ENCODE measurements around the gene CELF5.
"Not testable (repeated sequence)": the region's sequence is repeated elsewhere in the genome, so short reads cannot be mapped to it uniquely, and the experiment has no call there.

Gene CELF5

DNA sequence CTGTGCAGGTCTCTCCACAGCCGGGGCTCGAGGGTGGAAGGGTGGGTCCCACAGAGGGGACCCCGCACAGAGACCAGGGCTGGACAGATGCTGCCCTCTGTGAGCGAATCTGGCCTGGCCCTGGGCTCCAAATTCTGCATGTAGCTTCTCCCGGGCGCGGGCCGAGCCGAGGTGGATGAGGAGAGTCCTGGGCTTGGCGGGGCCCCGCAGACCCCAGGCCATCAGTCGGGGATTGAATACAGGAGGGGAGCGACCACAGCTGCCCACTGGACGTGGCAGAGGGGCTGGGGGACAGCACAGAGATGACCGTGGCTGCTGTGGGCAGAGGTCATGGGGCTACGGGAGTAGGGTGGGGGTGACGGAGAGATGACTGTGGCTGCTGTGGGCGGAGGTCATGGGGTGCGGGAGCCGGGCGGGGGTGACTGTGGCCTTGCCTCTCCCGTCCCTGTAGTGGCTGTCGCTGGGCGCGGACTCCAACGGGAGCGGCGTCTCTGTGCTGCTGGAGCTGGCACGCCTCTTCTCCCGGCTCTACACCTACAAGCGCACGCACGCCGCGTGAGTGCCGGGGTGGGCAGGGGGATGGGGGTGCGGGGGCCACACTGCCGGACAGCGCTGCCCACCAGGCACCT lies 23.3 kb upstream of the CELF5 start:
- TF ChIP-seq, protein P1, sequence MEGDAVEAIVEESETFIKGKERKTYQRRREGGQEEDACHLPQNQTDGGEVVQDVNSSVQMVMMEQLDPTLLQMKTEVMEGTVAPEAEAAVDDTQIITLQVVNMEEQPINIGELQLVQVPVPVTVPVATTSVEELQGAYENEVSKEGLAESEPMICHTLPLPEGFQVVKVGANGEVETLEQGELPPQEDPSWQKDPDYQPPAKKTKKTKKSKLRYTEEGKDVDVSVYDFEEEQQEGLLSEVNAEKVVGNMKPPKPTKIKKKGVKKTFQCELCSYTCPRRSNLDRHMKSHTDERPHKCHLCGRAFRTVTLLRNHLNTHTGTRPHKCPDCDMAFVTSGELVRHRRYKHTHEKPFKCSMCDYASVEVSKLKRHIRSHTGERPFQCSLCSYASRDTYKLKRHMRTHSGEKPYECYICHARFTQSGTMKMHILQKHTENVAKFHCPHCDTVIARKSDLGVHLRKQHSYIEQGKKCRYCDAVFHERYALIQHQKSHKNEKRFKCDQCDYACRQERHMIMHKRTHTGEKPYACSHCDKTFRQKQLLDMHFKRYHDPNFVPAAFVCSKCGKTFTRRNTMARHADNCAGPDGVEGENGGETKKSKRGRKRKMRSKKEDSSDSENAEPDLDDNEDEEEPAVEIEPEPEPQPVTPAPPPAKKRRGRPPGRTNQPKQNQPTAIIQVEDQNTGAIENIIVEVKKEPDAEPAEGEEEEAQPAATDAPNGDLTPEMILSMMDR (IDR thresholded peaks at IDR 0.05; ENCODE audit: low read depth, low read length), result no peak
- Histone ChIP-seq H3K9me3 (ENCODE audit: severe bottlenecking) (no peaks in the 10 kb centered on the region), H3K36me3 (peaks cover 30% of the 10 kb centered on the region), H3K27ac (no peak overlapping the region), H3K27me3 (ENCODE audit: insufficient read depth, low read depth, severe bottlenecking) (no peaks in the 10 kb centered on the region), H3K4me3 (ENCODE audit: low read depth, low read length) (no peak overlapping the region)
- DNase-seq, result no peak

DNA sequence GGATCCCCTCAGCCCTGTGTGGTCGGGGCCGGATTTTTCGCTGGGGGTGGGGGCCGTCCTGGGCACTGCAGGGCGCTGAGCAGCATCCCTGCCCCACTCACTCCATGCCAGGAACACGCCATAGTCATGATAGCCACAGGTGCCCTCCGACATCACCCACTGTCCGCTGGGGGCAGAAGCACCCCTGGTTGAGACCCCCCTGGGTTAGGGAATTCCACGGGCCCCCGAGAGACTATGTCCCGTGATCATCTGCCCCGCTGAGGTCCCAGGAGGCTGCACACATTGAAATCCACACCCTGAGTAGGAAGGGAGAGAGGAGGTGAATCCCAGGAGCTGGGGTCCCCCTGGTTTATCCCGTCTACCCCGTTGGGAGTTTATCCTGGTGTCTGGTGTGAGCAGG lies 22.6 kb upstream of the CELF5 start:
- Histone ChIP-seq H3K27me3 (ENCODE audit: insufficient read depth, low read depth, severe bottlenecking) (no peaks in the 10 kb centered on the region), H3K36me3 (peaks cover 32% of the 10 kb centered on the region), H3K27ac (no peak overlapping the region), H3K9me3 (ENCODE audit: severe bottlenecking) (no peaks in the 10 kb centered on the region), H3K4me3 (ENCODE audit: low read depth, low read length) (no peak overlapping the region)
- no peak for DNase-seq
- TF ChIP-seq, protein P1 (IDR thresholded peaks at IDR 0.05; ENCODE audit: low read depth, low read length), result no peak

DNA sequence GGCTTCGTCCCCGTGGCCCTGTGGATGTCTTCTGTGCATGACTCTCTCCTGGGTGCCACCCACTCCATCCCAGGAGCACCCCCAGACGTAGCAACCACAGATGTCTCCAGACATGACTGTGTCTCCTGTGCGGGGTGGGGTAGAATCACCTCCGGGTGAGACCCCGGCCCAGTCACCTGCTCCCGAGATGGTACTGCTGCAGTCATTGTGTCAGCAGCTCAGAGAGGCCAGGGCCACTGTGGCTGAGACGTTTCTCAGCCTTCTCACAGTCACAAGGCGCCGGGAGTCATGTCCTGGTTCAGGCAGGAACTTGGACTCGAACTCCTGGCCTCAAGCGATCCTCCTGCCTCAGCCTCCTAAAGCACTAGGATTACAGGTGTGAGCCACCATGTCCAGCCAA lies 22.1 kb upstream of the CELF5 start:
- Histone ChIP-seq H3K9me3 (ENCODE audit: severe bottlenecking) (no peaks in the 10 kb centered on the region), H3K4me3 (ENCODE audit: low read depth, low read length) (no peak overlapping the region), H3K27ac (no peak overlapping the region), H3K27me3 (ENCODE audit: insufficient read depth, low read depth, severe bottlenecking) (no peaks in the 10 kb centered on the region), H3K36me3 (peaks cover 36% of the 10 kb centered on the region)
- no peak for DNase-seq
- TF ChIP-seq, protein P1 (IDR thresholded peaks at IDR 0.05; ENCODE audit: low read depth, low read length), result no peak

DNA sequence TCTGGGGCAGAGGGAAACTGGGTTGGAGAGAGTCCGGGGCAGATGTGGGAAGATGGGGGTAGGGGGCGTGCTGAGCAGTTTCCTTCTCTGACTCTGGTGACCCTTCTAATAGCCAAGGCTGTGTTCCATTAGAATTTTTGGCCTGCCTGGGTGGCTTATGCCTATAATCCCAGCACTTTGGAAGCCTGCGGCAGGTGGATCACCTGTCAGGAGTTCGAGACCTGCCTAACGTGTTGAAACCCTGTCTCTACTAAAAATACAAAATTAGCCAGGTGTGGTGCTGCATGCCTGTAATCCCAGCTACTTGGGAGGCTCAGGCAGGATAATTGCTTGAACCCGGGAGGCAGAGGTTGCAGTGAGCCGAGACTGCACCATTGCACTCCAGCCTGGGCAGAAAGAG lies 21.6 kb upstream of the CELF5 start:
- peaks cover 39% of the 10 kb centered on the region for H3K36me3 ChIP-seq

DNA sequence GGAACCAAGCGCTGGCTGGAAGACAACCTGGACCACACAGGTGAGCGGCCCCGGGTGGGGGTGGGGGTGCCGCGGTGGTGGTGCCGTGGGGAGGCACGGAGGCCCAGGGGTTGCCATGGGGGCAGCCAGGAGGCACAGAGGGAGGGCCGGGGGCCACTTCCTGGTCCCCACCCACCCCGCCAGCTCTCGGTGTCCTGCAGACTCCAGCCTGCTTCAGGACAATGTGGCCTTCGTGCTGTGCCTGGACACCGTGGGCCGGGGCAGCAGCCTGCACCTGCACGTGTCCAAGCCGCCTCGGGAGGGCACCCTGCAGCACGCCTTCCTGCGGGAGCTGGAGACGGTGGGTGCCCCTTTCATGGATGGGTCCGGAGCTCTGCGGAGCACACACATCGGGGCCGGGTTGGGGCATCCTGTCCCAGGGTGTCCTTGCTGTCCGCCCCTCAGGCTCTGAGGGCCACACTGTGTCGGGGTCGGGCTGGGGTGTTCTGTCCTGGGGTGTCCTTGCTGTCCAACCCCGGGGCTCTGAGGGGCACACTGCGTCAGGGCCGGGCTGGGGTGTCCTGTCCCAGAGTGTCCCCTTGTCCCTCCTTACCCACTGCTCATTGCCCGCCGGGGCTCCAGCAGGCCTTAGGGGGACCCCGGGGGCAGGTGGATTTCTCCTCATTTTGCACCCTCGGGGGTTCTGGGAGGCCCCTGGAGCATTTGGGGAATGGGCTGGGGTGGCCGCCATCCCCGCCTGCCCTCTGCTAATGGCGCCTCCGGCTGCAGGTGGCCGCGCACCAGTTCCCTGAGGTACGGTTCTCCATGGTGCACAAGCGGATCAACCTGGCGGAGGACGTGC lies 20.4 kb upstream of the CELF5 start:
- peaks cover 40% of the 10 kb centered on the region for H3K36me3 ChIP-seq
- H3K27me3 ChIP-seq (ENCODE audit: insufficient read depth, low read depth, severe bottlenecking), result no peaks in the 10 kb centered on the region
- TF ChIP-seq, protein P1 (IDR thresholded peaks at IDR 0.05; ENCODE audit: low read depth, low read length), result no peak
- H3K4me3 ChIP-seq (ENCODE audit: low read depth, low read length), result no peak overlapping the region
- no peak overlapping the region for H3K27ac ChIP-seq
- DNase-seq, result no peak
- no peaks in the 10 kb centered on the region for H3K9me3 ChIP-seq (ENCODE audit: severe bottlenecking)

More for the DNA sequence above, 21.6 kb upstream of the CELF5 start:
- DNase-seq; H3K9me3 ChIP-seq (ENCODE audit: severe bottlenecking); H3K4me3 ChIP-seq (ENCODE audit: low read depth, low read length); H3K27ac ChIP-seq; H3K27me3 ChIP-seq (ENCODE audit: insufficient read depth, low read depth, severe bottlenecking): not testable (repeated sequence)

DNA sequence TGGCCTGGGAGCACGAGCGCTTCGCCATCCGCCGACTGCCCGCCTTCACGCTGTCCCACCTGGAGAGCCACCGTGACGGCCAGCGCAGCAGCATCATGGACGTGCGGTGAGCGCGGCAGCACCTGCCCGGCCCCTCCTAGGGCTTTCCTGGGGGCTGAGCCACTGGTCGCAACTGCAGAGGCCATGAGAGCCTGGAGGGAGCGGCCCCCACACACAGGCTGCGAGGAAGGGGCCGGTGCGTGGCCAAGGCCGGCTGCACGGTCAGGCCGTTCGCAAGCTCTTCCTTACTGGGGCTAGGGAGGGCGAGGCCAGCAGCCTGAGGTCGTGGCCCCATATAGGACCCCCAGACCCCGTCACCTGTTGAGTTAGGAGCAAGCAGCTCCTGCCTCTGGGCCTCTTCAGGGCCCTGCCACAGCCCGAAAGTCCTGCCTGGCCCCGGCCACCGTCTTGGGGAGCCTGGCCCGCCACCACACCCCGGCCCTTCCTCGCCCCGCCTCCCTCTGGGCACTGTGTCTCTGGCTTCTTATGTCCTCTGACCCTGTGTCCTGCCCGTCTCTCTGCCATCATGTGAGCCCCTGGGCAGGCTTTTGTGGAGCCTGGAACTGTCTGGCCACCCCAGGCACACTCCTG lies 19.7 kb upstream of the CELF5 start:
- no peaks in the 10 kb centered on the region for H3K9me3 ChIP-seq (ENCODE audit: severe bottlenecking)
- no peaks in the 10 kb centered on the region for H3K27me3 ChIP-seq (ENCODE audit: insufficient read depth, low read depth, severe bottlenecking)
- H3K27ac ChIP-seq, result no peak overlapping the region
- H3K36me3 ChIP-seq, result peaks cover 37% of the 10 kb centered on the region
- TF ChIP-seq, protein P1 (IDR thresholded peaks at IDR 0.05; ENCODE audit: low read depth, low read length), result no peak
- no peak for DNase-seq
- no peak overlapping the region for H3K4me3 ChIP-seq (ENCODE audit: low read depth, low read length)

Measured in WERI-Rb-1 (cell line).